HG03575 (cell line): ENCODE results near the gene KCTD19.

Source experiments
- ATAC-seq: cut with Tn5 transposase; IDR thresholded peaks from one replicate; pipeline ENCODE4 v1.9.1; 2021; ENCODE audit not compliant: unreplicated experiment, insufficient number of reproducible peaks, low FRiP score; ENCODE audit errors: extremely low read depth

Gene KCTD19

GRCh38 chr16:67268136-67268579 lies 58.4 kb downstream of the KCTD19 start:
- ATAC-seq: no peak

GRCh38 chr16:67265834-67266233 lies 60.7 kb downstream of the KCTD19 start:
- no peak for ATAC-seq

DNA sequence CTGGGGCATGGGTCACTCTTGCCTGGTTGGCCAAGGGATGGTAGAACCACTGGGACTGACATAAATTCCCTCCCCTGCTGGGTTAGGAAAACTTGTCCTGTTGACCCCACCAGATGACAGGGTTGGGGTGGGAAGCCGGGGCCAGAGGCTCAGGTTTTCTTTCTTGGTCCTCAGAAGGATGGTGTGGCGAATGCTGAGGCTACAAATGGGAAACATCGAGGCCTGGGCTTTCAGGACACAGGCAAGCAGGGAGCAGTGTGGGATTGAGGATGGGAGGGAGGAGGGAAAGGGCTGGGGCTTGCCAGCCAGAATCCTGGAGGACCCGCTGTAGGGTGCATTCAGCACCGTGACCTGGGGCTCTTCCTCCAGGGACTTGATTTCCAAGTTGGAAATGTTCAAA lies 61.7 kb downstream of the KCTD19 start:
- ATAC-seq: no peak

- no peak for ATAC-seq
These were observed 62.3 kb downstream of the KCTD19 start for GRCh38 chr16:67264277-67264676.

- ATAC-seq: no peak
These were observed 63.3 kb downstream of the KCTD19 start for GRCh38 chr16:67263201-67263600.

- ATAC-seq: no peak
These were observed 66.0 kb downstream of the KCTD19 start for GRCh38 chr16:67260426-67261063.

GRCh38 chr16:67259705-67260104 lies 66.8 kb downstream of the KCTD19 start:
- no peak for ATAC-seq

GRCh38 chr16:67258161-67258835 lies 68.2 kb downstream of the KCTD19 start:
- no peak for ATAC-seq

GRCh38 chr16:67257486-67258160 lies 68.9 kb downstream of the KCTD19 start:
- no peak for ATAC-seq

DNA sequence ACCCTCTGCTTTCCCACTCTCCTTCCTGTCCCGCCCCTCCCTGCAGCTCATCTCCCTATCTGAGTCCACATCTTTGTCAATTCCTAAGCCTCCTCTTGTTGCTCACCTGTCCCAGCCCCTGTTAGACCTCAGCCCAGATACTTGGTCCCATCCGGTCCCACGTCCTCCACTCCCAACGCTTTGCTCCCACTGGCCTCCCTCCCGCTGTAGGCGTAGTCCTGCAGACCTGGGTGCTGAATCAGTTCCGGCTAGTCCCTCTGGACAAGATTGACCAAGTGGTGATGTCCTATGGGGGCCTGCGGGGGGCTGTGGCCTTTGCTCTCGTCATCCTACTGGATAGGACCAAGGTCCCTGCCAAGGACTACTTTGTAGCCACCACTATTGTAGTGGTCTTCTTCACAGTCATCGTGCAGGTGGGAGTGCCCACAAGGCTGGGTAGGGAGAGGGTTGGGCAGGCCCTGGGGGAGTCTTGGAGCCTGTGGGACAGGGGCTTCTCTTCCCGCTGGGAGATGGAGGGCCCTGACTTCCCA lies 69.8 kb downstream of the KCTD19 start:
- no peak for ATAC-seq

GRCh38 chr16:67255553-67256221 lies 70.9 kb downstream of the KCTD19 start:
- ATAC-seq: no peak

GRCh38 chr16:67254801-67255552 lies 71.6 kb downstream of the KCTD19 start:
- ATAC-seq: no peak

DNA sequence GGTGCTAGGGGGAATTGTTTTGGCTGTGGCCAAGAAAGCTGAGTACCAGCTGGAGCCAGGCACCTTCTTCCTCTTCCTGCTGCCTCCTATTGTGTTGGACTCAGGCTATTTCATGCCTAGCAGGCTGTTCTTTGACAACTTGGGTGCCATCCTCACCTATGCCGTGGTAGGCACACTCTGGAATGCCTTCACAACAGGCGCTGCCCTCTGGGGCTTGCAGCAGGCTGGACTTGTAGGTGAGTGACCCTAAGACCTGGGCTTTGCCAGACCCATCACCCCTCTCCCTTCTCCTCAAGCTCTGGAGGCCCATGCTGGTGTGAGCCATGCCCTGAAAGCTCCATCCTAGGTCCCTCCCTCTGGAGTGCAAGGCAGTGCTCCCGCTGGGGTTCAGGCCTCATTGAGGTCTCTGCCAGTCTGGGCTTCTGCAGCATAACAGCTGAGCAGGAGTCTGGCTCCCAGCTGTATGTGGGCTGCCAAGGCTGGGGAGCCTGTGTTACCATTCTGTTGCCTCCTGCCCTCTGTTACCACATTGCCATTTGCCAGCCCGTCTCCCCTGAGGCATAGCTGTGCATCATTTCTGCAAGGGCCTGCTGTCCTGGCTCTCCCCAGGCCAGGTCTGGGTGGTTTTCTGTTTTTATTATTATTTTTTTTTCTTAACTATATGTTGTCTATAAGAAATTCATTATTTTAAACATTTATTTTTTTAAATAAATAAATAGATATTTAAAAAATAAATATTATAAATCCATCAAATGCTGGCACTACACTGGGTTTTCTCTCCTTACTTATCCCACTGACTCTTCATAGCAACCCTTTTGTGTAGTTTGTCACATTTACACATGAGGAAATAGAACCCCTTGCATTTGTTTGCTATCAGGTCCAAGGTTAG lies 73.7 kb downstream of the KCTD19 start:
- no peak for ATAC-seq

DNA sequence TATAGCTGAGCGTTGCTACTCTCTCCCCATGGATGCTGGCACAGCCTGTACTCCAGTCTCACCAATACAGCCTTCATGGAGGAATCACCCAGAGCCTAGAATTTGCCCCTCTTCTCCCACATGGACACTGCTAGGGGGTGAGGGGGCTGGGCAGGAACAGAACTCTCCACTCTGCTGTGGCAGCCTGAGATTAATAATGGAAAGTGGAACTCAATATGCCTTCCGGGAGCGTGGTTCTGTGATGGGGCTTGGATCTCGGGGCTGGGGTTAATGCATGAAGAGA lies 76.6 kb downstream of the KCTD19 start:
- ATAC-seq: no peak

- no peak for ATAC-seq
These were observed 77.1 kb downstream of the KCTD19 start for GRCh38 chr16:67249178-67250044.

DNA sequence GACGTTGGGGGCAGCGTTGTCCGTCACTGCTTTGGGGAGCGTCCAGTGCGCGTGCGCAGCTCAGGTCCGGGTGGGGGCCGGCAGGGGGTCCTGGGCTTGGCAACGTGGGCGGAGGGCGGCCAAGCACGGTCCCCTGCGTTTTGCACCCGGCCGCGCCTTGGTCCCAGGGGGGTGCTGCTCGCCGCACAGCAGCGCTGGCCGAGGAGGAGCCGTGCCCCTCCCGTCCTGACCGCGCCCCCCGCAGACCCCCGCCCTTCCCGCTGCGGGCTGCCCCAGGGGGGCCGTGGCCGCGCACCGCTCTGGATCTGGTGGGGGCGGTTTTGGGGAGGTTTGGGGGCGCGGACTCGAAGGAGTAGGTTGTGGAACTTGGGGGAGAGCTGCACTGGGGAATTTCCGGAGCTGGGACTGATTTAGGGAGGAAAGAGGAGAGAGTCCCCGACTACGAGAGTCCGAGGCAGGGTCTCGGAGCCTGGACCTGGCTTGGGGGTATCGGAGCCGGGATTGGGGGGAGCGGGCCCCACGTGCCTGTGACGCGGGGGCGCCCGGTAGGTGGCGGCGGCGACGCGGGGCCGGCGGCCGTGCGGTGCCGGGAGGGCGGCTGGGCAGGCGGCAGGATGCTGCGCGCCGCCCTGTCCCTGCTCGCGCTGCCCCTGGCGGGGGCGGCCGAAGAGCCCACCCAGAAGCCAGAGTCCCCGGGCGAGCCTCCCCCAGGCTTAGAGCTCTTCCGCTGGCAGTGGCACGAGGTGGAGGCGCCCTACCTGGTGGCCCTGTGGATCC lies 78.0 kb downstream of the KCTD19 start, which contains the start of gene SLC9A5:
Gene SLC9A5, plus strand, starts transcription at position 579 of the 777 bp plus-strand sequence. Its CDS starts 36 bp downstream, at position 615.
- no peak for ATAC-seq

- no peak for ATAC-seq
These were observed 78.5 kb downstream of the KCTD19 start for GRCh38 chr16:67248073-67248400.
